OCI-LY7 (cell line): ENCODE data around the gene NAA80. TPM values are rescaled to one million over a fixed set of nuclear protein-coding genes. Genes with fewer than 3 reads are reported as not detected.

Experiments used
- BruUV-seq: library from RNA; stranded (reverse); fragments of 400-500 nt; replicated peaks from 2 replicates; lab custom pipeline; 2021; lab: Mats Ljungman, UMichigan
- CTCF ChIA-PET: fragments of 300-600 bp; sonication (Branson Sonifier 250); formaldehyde crosslinking; loops from one replicate; lab custom pipeline; 2022; ENCODE audit warnings: antibody characterized with exemption; ENCODE audit not compliant: unreplicated experiment; lab: Charles Lee
- POLR2A ChIA-PET: fragments of 300-600 bp; sonication (Branson Sonifier 250); formaldehyde crosslinking; loops from one replicate; lab custom pipeline; 2022; ENCODE audit warnings: antibody characterized with exemption; lab: Charles Lee
- DNase-seq: peaks from one replicate; pipeline ENCODE4 v3.0.0-alpha.2; 2015; ENCODE audit warnings: low spot score
- H2AFZ ChIP-seq: fragments of 200-600 bp; sonication (generic), shearing (Covaris generic); 2 replicates; pipeline ENCODE4 v1.6.1; 2014; ENCODE audit warnings: mild to moderate bottlenecking, antibody characterized with exemption, low read length, moderate library complexity
- H3K27ac ChIP-seq: fragments of 200-600 bp; sonication (generic); 2 replicates; pipeline ENCODE4 v1.5.1; 2014; ENCODE audit warnings: mixed run types, low read depth, mild to moderate bottlenecking, moderate library complexity, low read length, inconsistent platforms; ENCODE audit not compliant: poor library complexity, severe bottlenecking
- H3K36me3 ChIP-seq: fragments of 200-600 bp; sonication (generic); 2 replicates; pipeline ENCODE4 v1.6.1; 2014; ENCODE audit warnings: mild to moderate bottlenecking, antibody characterized with exemption, low read length, moderate library complexity, mixed read lengths; ENCODE audit not compliant: insufficient read depth
- H3K4me1 ChIP-seq: fragments of 200-600 bp; sonication (generic); 2 replicates; pipeline ENCODE4 v1.5.1; 2014; ENCODE audit warnings: mild to moderate bottlenecking, low read length; ENCODE audit not compliant: insufficient read depth, poor library complexity, severe bottlenecking
- H3K4me2 ChIP-seq: fragments of 200-600 bp; sonication (generic); 2 replicates; pipeline ENCODE4 v1.6.1; 2014; ENCODE audit warnings: mild to moderate bottlenecking, low read length
- H3K4me3 ChIP-seq: fragments of 200-600 bp; sonication (generic); 2 replicates; pipeline ENCODE4 v1.5.1; 2014; ENCODE audit warnings: mild to moderate bottlenecking, low read depth, low read length; ENCODE audit not compliant: poor library complexity, severe bottlenecking
- H3K79me2 ChIP-seq: fragments of 200-600 bp; sonication (generic); 2 replicates; pipeline ENCODE4 v1.6.1; 2016; ENCODE audit warnings: low read depth, mild to moderate bottlenecking, low read length, moderate library complexity, mixed read lengths; ENCODE audit not compliant: insufficient read depth
- H3K9me2 ChIP-seq: fragments of 200-600 bp; sonication (generic); 2 replicates; pipeline ENCODE4 v1.6.1; 2016; ENCODE audit warnings: mild to moderate bottlenecking, low read length, mixed read lengths; ENCODE audit not compliant: insufficient read depth
- H3K9me3 ChIP-seq: fragments of 200-600 bp; sonication (generic); 2 replicates; pipeline ENCODE4 v1.6.1; 2014; ENCODE audit warnings: mild to moderate bottlenecking, mixed run types, low read length, mixed read lengths
- H4K20me1 ChIP-seq: fragments of 200-600 bp; sonication (generic); 2 replicates; pipeline ENCODE4 v1.6.1; 2014; ENCODE audit warnings: mild to moderate bottlenecking, antibody characterized with exemption, low read length, moderate library complexity, mixed read lengths; ENCODE audit not compliant: insufficient read depth
- CTCF ChIP-seq: fragments of 200-600 bp; sonication (generic); conservative IDR thresholded peaks from 2 replicates; pipeline ENCODE4 v1.5.1; 2014; ENCODE audit warnings: mild to moderate bottlenecking, antibody characterized with exemption, low read length, moderate library complexity, mixed read lengths
- EZH2phosphoT487 ChIP-seq: fragments of 200-600 bp; sonication (generic); IDR thresholded peaks from 2 replicates; pipeline ENCODE4 v1.6.1; 2018; ENCODE audit warnings: low read depth, borderline replicate concordance, mild to moderate bottlenecking, mixed run types, antibody characterized with exemption, low read length, moderate library complexity, mixed read lengths
- intact Hi-C: fragments of 100-400 bp; cut with micrococcal nuclease; formaldehyde crosslinking; loops from one replicate; pipeline ENCODE4 v1.10.0; 2022; ENCODE audit not compliant: unreplicated experiment
- total RNA-seq, 2 experiments: library from RNA; depleted of rRNA in 1 of 2; stranded (reverse); fragments of >200 nt in 1 of 2; shearing (Covaris generic) in 1 of 2; gene quantifications; 2 replicates each; pipeline ENCODE4 v1.2.3, GENCODE V29; 2014 to 2022

Gene NAA80
- total RNA-seq, 2 experiments from 2014 or later, result 18.7 to 21.7 TPM

- BruUV-seq, result no TSS peak
- Histone ChIP-seq H3K79me2 (no peaks in the 10 kb centered on the region), H2AFZ (peak overlapping the region; percentile 59), H3K4me3 (peak overlapping the region; percentile 72), H3K9me3 (no peaks in the 10 kb centered on the region), H3K4me1 (peaks cover 45% of the 10 kb centered on the region), H3K36me3 (peaks cover 24% of the 10 kb centered on the region; the same call in 1 of the 2 replicates), H4K20me1 (no peaks in the 10 kb centered on the region), H3K9me2 (no peaks in the 10 kb centered on the region), H3K27ac (peak overlapping the region; percentile 51), H3K4me2 (peak overlapping the region; percentile 73)
- intact Hi-C loops, result loop anchor here (5.0 kb wide), 1 partner anchor 94 kb away; no protein-coding TSS in a partner anchor
- CTCF ChIA-PET, result no interaction called here
- TF ChIP-seq CTCF (peak; percentile 75), EZH2phosphoT487 (no peak)
- DNase-seq, result peak; percentile 92
- POLR2A ChIA-PET, result interaction anchor here (1.1 kb wide), 1 partner anchor 15 kb away, joined by 6 read pairs; no protein-coding TSS in a partner anchor
Measured at GRCh38 chr3:50321336-50322114, 22.3 kb upstream of the NAA80 start.

GRCh38 chr3:50320853-50321335, 21.7 kb upstream of the NAA80 start:
- Histone ChIP-seq H3K4me1 (peaks cover 49% of the 10 kb centered on the region), H3K4me2 (peak overlapping the region; percentile 73), H3K79me2 (no peaks in the 10 kb centered on the region), H3K9me2 (no peaks in the 10 kb centered on the region), H3K4me3 (peak overlapping the region; percentile 72), H3K27ac (peak overlapping the region; percentile 51), H3K9me3 (no peaks in the 10 kb centered on the region), H2AFZ (peak overlapping the region; percentile 59), H3K36me3 (peaks cover 20% of the 10 kb centered on the region; the same call in 1 of the 2 replicates), H4K20me1 (no peaks in the 10 kb centered on the region)
- TF ChIP-seq CTCF, result no peak
- no peak for TF ChIP-seq EZH2phosphoT487
- intact Hi-C loops, result loop anchor here (5.0 kb wide), 1 partner anchor 94 kb away; no protein-coding TSS in a partner anchor
- no TSS peak for BruUV-seq
- ChIA-PET CTCF (interaction anchor here (0.6 kb wide), 1 partner anchor 28 kb away, joined by 3 read pairs; no protein-coding TSS in a partner anchor), POLR2A (interaction anchor here (0.9 to 1.1 kb wide), 2 partner anchors 13 to 16 kb away, joined by 5 to 6 read pairs; no protein-coding TSS in a partner anchor)
- DNase-seq, result peak; percentile 82
